AG10803 (cell line): ENCODE results near the gene UST.

Experiments
- DNase-seq: peaks from one replicate; pipeline ENCODE4 v3.0.0; 2010; ENCODE audit warnings: low read depth
- H3K4me3 ChIP-seq: 2 replicates; pipeline ENCODE4 v1.5.1; 2011; ENCODE audit warnings: mild to moderate bottlenecking, low read length, control low read depth
- CTCF ChIP-seq: conservative IDR thresholded peaks from 2 replicates; pipeline ENCODE4 v1.5.1; 2011; ENCODE audit warnings: mild to moderate bottlenecking, low read length, control low read depth, inconsistent platforms

The UST gene

GRCh38 chr6:149060300-149060984, 313.6 kb downstream of the UST start:
- TF ChIP-seq CTCF, result no peak
- DNase-seq, result no peak
- H3K4me3 ChIP-seq, result no peak overlapping the region

- DNase-seq, result peak; percentile 20
- H3K4me3 ChIP-seq, result no peak overlapping the region
- no peak for TF ChIP-seq CTCF
These were observed 314.3 kb downstream of the UST start for GRCh38 chr6:149060985-149061760.

- no peak for TF ChIP-seq CTCF
- DNase-seq, result no peak
- H3K4me3 ChIP-seq, result no peak overlapping the region
These were observed 315.1 kb downstream of the UST start for GRCh38 chr6:149061930-149062329.

GRCh38 chr6:149062653-149063348, 316.0 kb downstream of the UST start:
- TF ChIP-seq CTCF, result no peak
- H3K4me3 ChIP-seq, result no peak overlapping the region
- DNase-seq, result no peak

DNA sequence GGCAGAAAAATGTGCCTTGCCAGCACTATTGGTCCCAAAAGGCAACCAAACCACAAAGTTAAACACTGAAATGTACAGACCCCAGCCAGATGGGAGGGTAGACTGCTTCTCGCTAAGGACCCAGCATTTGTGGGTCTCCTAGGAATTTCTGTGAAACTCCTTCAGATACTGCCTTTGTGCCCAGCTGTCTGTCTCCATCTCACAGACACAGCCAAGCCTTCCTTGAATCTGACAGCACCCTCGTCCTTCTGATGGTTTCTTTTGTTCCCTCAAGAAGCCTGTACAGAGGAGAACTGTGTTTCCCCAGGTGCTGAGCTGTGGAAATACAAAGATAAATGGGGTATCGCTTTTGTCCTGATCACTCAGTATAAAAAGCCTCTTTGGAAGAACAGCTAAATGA, 316.6 kb downstream of the UST start:
- TF ChIP-seq CTCF, result no peak
- DNase-seq, result no peak
- no peak overlapping the region for H3K4me3 ChIP-seq

DNA sequence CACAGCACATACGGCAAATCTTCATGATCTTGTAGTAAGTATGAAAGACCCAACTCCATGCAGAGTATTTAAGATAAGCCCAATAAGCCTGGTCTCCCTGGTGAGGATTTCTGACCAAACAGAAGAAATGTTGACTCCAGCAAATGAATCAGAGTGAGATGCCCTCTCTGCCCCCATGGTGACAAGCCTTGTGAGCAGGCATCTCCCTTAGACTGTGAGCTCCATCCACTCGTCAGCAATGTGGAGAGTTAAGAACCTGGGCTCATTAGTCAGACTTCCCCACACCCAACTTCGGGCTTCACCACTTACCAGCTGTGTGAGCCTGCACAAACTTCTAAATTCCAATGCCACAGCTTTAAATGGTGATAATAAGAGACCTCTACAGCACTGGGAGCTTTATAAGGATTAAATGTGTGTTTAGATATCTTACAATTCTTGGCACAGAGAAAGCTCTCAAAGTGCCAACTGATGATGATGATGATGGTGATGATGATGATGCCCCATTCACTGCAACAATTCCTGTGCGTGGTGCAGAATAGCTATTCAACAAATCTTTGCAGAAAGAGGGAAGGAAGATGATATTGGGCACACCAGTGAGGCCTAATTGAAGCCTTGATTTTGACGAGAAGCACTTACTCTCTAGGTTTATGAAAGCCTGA, 317.3 kb downstream of the UST start:
- peak; percentile 5 for DNase-seq
- no peak for TF ChIP-seq CTCF

More for the DNA sequence above, 317.3 kb downstream of the UST start:
- no peak overlapping the region for H3K4me3 ChIP-seq
